ENCODE measurements around the gene ST8SIA6. TPM values are rescaled to one million over a fixed set of nuclear protein-coding genes. Genes with fewer than 3 reads are reported as not detected.
A peak's percentile ranks its signal among the peaks of the same experiment; 100 is the strongest.

Gene ST8SIA6
- total and polyA plus RNA-seq, 9 of the 15 experiments (the other 6 are each of a cell fraction or from before 2014, with no cell fraction given) = 0.69 to 6.7 (median 5.0) TPM

- Histone ChIP-seq H3K27me3 (ENCODE audit: control insufficient read depth in 2 of 2, insufficient read depth in 2 of 2, low read length in 2 of 2) (no peaks in the 10 kb centered on the region), H2AFZ (ENCODE audit: low read depth, low read length) (no peak overlapping the region; the same call in 1 of the 2 replicates), H3K9ac (ENCODE audit: insufficient read depth in 1 of 2, low read depth in 2 of 2, low read length in 2 of 2) (no peak overlapping the region), H3K9me3 (replicated peaks; ENCODE audit: control insufficient read depth, insufficient read depth, low read depth, low read length) (no peaks in the 10 kb centered on the region), H3K4me1 (replicated peaks in 1 of 2; ENCODE audit: control insufficient read depth in 2 of 2, insufficient read depth in 2 of 2, low read length in 2 of 2) (peaks cover 37 to 60% of the 10 kb centered on the region in 2 experiments), H3K79me2 (ENCODE audit: control insufficient read depth, insufficient read depth, low read length) (peaks cover 16% of the 10 kb centered on the region; the same call in 1 of the 3 replicates), H4K20me1 (replicated peaks; ENCODE audit: control insufficient read depth, insufficient read depth, low read length) (no peaks in the 10 kb centered on the region), H3K27ac (ENCODE audit: extremely low read depth, low read depth, low read length) (peak overlapping the region; percentile 19; the same call in 1 of the 3 replicates), H3K4me3 (no peak overlapping the region), H3K36me3 (ENCODE audit: control insufficient read depth, insufficient read depth, low read length) (peaks cover 3% of the 10 kb centered on the region; the same call in 2 of the 3 replicates), H3K4me2 (ENCODE audit: insufficient read depth, low read length) (no peak overlapping the region), H3K9me1 (ENCODE audit: control insufficient read depth, insufficient read depth, low read length) (no peaks in the 10 kb centered on the region)
- BruUV-seq (replicated peaks) = no TSS peak
- no peak for DNase-seq (ENCODE audit: extremely low read depth in 1 of 4, low spot score in 3 of 4)
- no peak for ATAC-seq
- intact Hi-C loops (cut with micrococcal nuclease) = no loop called here
- FAIRE-seq = no peak
- 19% methylated on average over 2 of the region's 2 CpGs for WGBS (ENCODE audit: insufficient coverage, low coverage, missing lambda C conversion rate)
- ChIA-PET POLR2A (interaction anchor here (1.4 kb wide), 1 partner anchor 8 kb away, joined by 3 read pairs; no protein-coding TSS in a partner anchor), CTCF (ENCODE audit: low intra/inter-chr PET ratio) (no interaction called here)
- in situ Hi-C loops (cut with MboI) = no loop called here
- TF ChIP-seq MITF (IDR thresholded peaks at IDR 0.05) (0 out of 2 replicates have a peak, but pooled peaks have one; percentile 39), RAD51 (IDR thresholded peaks at IDR 0.05; ENCODE audit: borderline replicate concordance, low read depth) (peak; percentile 87), FOXO4 (CRISPR knock-in tag; IDR thresholded peaks at IDR 0.05) (0 out of 2 replicates have a peak, but pooled peaks have one; percentile 25), ATF6 (CRISPR knock-in tag; IDR thresholded peaks at IDR 0.05) (no peak), KDM1A (IDR thresholded peaks at IDR 0.05) (0 out of 4 replicates have a peak, but pooled peaks of 1 of the 2 experiments have one; percentile 32), ZNF184 (CRISPR knock-in tag; IDR thresholded peaks at IDR 0.05) (no peak), ZNF766 (CRISPR knock-in tag; conservative IDR thresholded peaks at IDR 0.05) (peak; percentile 43; the same call in 1 of the 2 replicates), TFE3 (CRISPR knock-in tag; IDR thresholded peaks at IDR 0.05) (peak; percentile 95), CTBP1 (IDR thresholded peaks at IDR 0.05; ENCODE audit: borderline replicate concordance) (peak; percentile 64; the same call in 1 of the 2 replicates), ZNF311 (CRISPR knock-in tag; IDR thresholded peaks at IDR 0.05) (0 out of 2 replicates have a peak, but pooled peaks have one; percentile 15), ZNF239 (CRISPR knock-in tag; IDR thresholded peaks at IDR 0.05) (0 out of 2 replicates have a peak, but pooled peaks have one; percentile 15), ZFP1 (CRISPR knock-in tag; IDR thresholded peaks at IDR 0.05) (no peak), TCF7L2 (IDR thresholded peaks at IDR 0.05; ENCODE audit: low read depth, low read length) (no peak), OTX1 (CRISPR knock-in tag; IDR thresholded peaks at IDR 0.05) (peak; percentile 55; the same call in 1 of the 2 replicates), LEF1 (IDR thresholded peaks at IDR 0.05) (peak; percentile 58), NR2C2 (CRISPR knock-in tag; IDR thresholded peaks at IDR 0.05) (no peak), NR2C2 (tag; IDR thresholded peaks at IDR 0.05) (peak; percentile 38; the same call in 1 of the 2 replicates)
These were observed 30.7 kb downstream of the ST8SIA6 start for GRCh38 chr10:17423632-17424186.

All from K562 (cell line).